OCI-LY3 (cell line): ENCODE results near the gene NKIRAS2.

Experiments
- H2AFZ ChIP-seq: fragments of 200-600, 300-600 bp; shearing (Covaris generic); 2 replicates; pipeline ENCODE4 v1.6.0; 2014; ENCODE audit warnings: antibody characterized with exemption, low read depth, low read length
- H3K27ac ChIP-seq: fragments of 200-600, 300-600 bp; sonication (generic); 2 replicates; pipeline ENCODE4 v1.5.1; 2014; ENCODE audit warnings: mild to moderate bottlenecking, low read length, moderate library complexity, mixed read lengths
- H3K27me3 ChIP-seq: fragments of 200-600, 300-600 bp; sonication (generic); 2 replicates; pipeline ENCODE4 v1.6.1; 2014; ENCODE audit warnings: low read depth, low read length, mixed read lengths
- H3K36me3 ChIP-seq: fragments of 200-600, 300-600 bp; sonication (generic); replicated peaks from 2 replicates; pipeline ENCODE3; 2014; ENCODE audit warnings: low read depth, low read length, mixed read lengths
- H3K4me1 ChIP-seq: fragments of 300-600, 200-600 bp; sonication (generic); 2 replicates; pipeline ENCODE4 v1.6.1; 2014; ENCODE audit warnings: low read length, mixed read lengths
- H3K4me2 ChIP-seq: fragments of 200-600, 300-600 bp; sonication (generic); 2 replicates; pipeline ENCODE4 v1.6.1; 2014; ENCODE audit warnings: low read length, mixed read lengths
- H3K4me3 ChIP-seq: fragments of 300-600, 200-600 bp; sonication (generic); 2 replicates; pipeline ENCODE4 v1.5.1; 2014; ENCODE audit warnings: antibody characterized with exemption, mild to moderate bottlenecking, low read length, moderate library complexity
- H3K79me2 ChIP-seq: fragments of 300-600, 200-600 bp; shearing (Covaris generic); 2 replicates; pipeline ENCODE4 v1.6.1; 2014; ENCODE audit warnings: mild to moderate bottlenecking, low read length, mixed read lengths
- H3K9ac ChIP-seq: fragments of 300-600, 200-600 bp; shearing (Covaris generic); 2 replicates; pipeline ENCODE4 v1.6.0; 2014; ENCODE audit warnings: mild to moderate bottlenecking, low read length, moderate library complexity
- H3K9me3 ChIP-seq: fragments of 200-600, 300-600 bp; shearing (Covaris generic); 2 replicates; pipeline ENCODE4 v1.6.1; 2014; ENCODE audit warnings: low read length, mixed read lengths; ENCODE audit not compliant: insufficient read depth
- H4K20me1 ChIP-seq: fragments of 200-600, 300-600 bp; sonication (generic); 2 replicates; pipeline ENCODE4 v1.6.1; 2016; ENCODE audit warnings: low read length, mixed read lengths; ENCODE audit not compliant: insufficient read depth
- CTCF ChIP-seq: fragments of 200-600, 300-600 bp; sonication (generic); IDR thresholded peaks from 2 replicates; pipeline ENCODE4 v1.5.1; 2014; ENCODE audit warnings: antibody characterized with exemption, low read length, low read depth
- EZH2phosphoT487 ChIP-seq: fragments of 200-600 bp; shearing (Covaris generic); IDR thresholded peaks from 2 replicates; pipeline ENCODE4 v1.6.1; 2018; ENCODE audit warnings: antibody characterized with exemption, mixed run types, low read depth

NKIRAS2 gene

GRCh38 chr17:41982026-41982760 is 37.7 kb upstream of the NKIRAS2 start:
- H3K27me3 ChIP-seq, result no peaks in the 10 kb centered on the region
- H3K27ac ChIP-seq, result peak overlapping the region; percentile 99
- peaks cover 66% of the 10 kb centered on the region for H3K4me1 ChIP-seq
- no peaks in the 10 kb centered on the region for H4K20me1 ChIP-seq
- TF ChIP-seq EZH2phosphoT487, result no peak
- no peak for TF ChIP-seq CTCF
- no peaks in the 10 kb centered on the region for H3K9me3 ChIP-seq
- no peak overlapping the region for H2AFZ ChIP-seq
- H3K4me3 ChIP-seq, result peak overlapping the region; percentile 59
- peak overlapping the region; percentile 76 for H3K9ac ChIP-seq
- peak overlapping the region; percentile 74 for H3K4me2 ChIP-seq
- peaks cover 55% of the 10 kb centered on the region for H3K36me3 ChIP-seq
- peaks cover 6% of the 10 kb centered on the region; the same call in 1 of the 2 replicates for H3K79me2 ChIP-seq

GRCh38 chr17:41984454-41984853 is 35.4 kb upstream of the NKIRAS2 start:
- no peak overlapping the region for H3K4me2 ChIP-seq
- H3K4me3 ChIP-seq, result no peak overlapping the region
- H3K79me2 ChIP-seq, result peaks cover 6% of the 10 kb centered on the region; the same call in 1 of the 2 replicates
- H3K36me3 ChIP-seq, result peaks cover 66% of the 10 kb centered on the region
- H3K4me1 ChIP-seq, result peaks cover 70% of the 10 kb centered on the region
- no peaks in the 10 kb centered on the region for H3K9me3 ChIP-seq
- no peak for TF ChIP-seq CTCF
- TF ChIP-seq EZH2phosphoT487, result no peak
- H3K9ac ChIP-seq, result peak overlapping the region; percentile 0; the same call in 1 of the 2 replicates
- peak overlapping the region; percentile 99 for H3K27ac ChIP-seq
- no peaks in the 10 kb centered on the region for H4K20me1 ChIP-seq
- H2AFZ ChIP-seq, result no peak overlapping the region
- H3K27me3 ChIP-seq, result no peaks in the 10 kb centered on the region

- Histone ChIP-seq H3K27ac (peak overlapping the region; percentile 99), H3K36me3 (peaks cover 64% of the 10 kb centered on the region), H2AFZ (no peak overlapping the region), H4K20me1 (no peaks in the 10 kb centered on the region), H3K27me3 (no peaks in the 10 kb centered on the region), H3K4me1 (peaks cover 66% of the 10 kb centered on the region), H3K9ac (no peak overlapping the region), H3K79me2 (peaks cover 6% of the 10 kb centered on the region; the same call in 1 of the 2 replicates), H3K9me3 (no peaks in the 10 kb centered on the region), H3K4me2 (no peak overlapping the region), H3K4me3 (no peak overlapping the region)
- TF ChIP-seq EZH2phosphoT487 (no peak), CTCF (no peak)
These were observed 34.0 kb upstream of the NKIRAS2 start for GRCh38 chr17:41985919-41986318.

- H3K79me2 ChIP-seq, result peaks cover 2% of the 10 kb centered on the region; the same call in 1 of the 2 replicates
- peak overlapping the region; percentile 51 for H3K27ac ChIP-seq
- no peak overlapping the region for H3K4me2 ChIP-seq
- H3K9me3 ChIP-seq, result no peaks in the 10 kb centered on the region
- H3K36me3 ChIP-seq, result peaks cover 66% of the 10 kb centered on the region
- no peaks in the 10 kb centered on the region for H3K27me3 ChIP-seq
- TF ChIP-seq EZH2phosphoT487 (no peak), CTCF (no peak)
- H3K4me1 ChIP-seq, result peaks cover 59% of the 10 kb centered on the region
- H4K20me1 ChIP-seq, result no peaks in the 10 kb centered on the region
- H3K9ac ChIP-seq, result no peak overlapping the region
- H2AFZ ChIP-seq, result no peak overlapping the region
- H3K4me3 ChIP-seq, result no peak overlapping the region
These were observed 33.3 kb upstream of the NKIRAS2 start for GRCh38 chr17:41986634-41987033.
